ENCODE data around the gene ZNF236. TPM values are rescaled to one million over a fixed set of nuclear protein-coding genes. Genes with fewer than 3 reads are reported as not detected.

ZNF236 gene
- total and polyA plus RNA-seq, 2 of the 13 experiments (the other 11 are each of a cell fraction or from before 2014, with no cell fraction given) = 3.0 to 7.2 TPM

GRCh38 chr18:77001041-77001440, 178.7 kb downstream of the ZNF236 start:
- FAIRE-seq (no peak), DNase-seq (ENCODE audit: low spot score) (no peak), ATAC-seq (no peak)
- Histone ChIP-seq H3K4me3 (replicated peaks in 1 of 3; ENCODE audit: insufficient read depth in 1 of 3, low read depth in 2 of 3, low read length in 3 of 3) (no peak overlapping the region), H3K27ac (ENCODE audit: extremely low read length, insufficient read depth, low read length) (no peak overlapping the region), H4K20me1 (ENCODE audit: insufficient read depth, low read length) (no peaks in the 10 kb centered on the region), H3K36me3 (replicated peaks in 1 of 2; ENCODE audit: control insufficient read depth in 1 of 2, insufficient read depth in 2 of 2, low read length in 2 of 2) (no peaks in the 10 kb centered on the region), H3K4me2 (ENCODE audit: low read depth, low read length) (no peak overlapping the region), H3K9me3 (ENCODE audit: low read length) (no peaks in the 10 kb centered on the region), H2AFZ (ENCODE audit: low read length) (no peak overlapping the region), H3K9ac (ENCODE audit: insufficient read depth, low read depth, low read length) (no peak overlapping the region), H3K27me3 (ENCODE audit: control insufficient read depth in 1 of 2, insufficient read depth in 2 of 2, low read length in 2 of 2) (no peaks in the 10 kb centered on the region; a peak in 1 of 5 replicates), H3K79me2 (ENCODE audit: insufficient read depth, low read length) (no peaks in the 10 kb centered on the region), H3K4me1 (ENCODE audit: insufficient read depth, low read length) (peaks cover 12% of the 10 kb centered on the region)
- intact Hi-C loops (cut with micrococcal nuclease; ENCODE audit: unreplicated experiment) (loop anchor here (5.0 kb wide), 2 partner anchors 131 to 651 kb away; partner anchors contain the start of gene MBP), in situ Hi-C loops (cut with HindIII; ENCODE audit: extremely low pct_ligation_motif_present, low pct_unique_long_range_greater_than_20kb) (loop anchor here (5.0 kb wide), 1 partner anchor 51 kb away; no protein-coding TSS in a partner anchor)
- WGBS (ENCODE audit: low lambda C conversion rate) = 78% methylated on average over 16 of the region's 19 CpGs
- ChIA-PET POLR2A (no interaction called here), CTCF (ENCODE audit: low intra/inter-chr PET ratio, low total read pairs) (interaction anchor here (1.2 to 2.0 kb wide), 4 partner anchors 55 to 650 kb away, joined by 4 to 18 read pairs (median 12); no protein-coding TSS in a partner anchor)
- BruUV-seq (replicated peaks) = no TSS peak
- TF ChIP-seq RBAK (CRISPR knock-in tag; IDR thresholded peaks at IDR 0.05) (no peak), ZC3H13 (CRISPR knock-in tag; IDR thresholded peaks at IDR 0.05) (no peak), ARHGAP35 (CRISPR knock-in tag; IDR thresholded peaks at IDR 0.05; ENCODE audit: borderline replicate concordance) (no peak), BATF2 (CRISPR knock-in tag; IDR thresholded peaks at IDR 0.05) (no peak)

DNA sequence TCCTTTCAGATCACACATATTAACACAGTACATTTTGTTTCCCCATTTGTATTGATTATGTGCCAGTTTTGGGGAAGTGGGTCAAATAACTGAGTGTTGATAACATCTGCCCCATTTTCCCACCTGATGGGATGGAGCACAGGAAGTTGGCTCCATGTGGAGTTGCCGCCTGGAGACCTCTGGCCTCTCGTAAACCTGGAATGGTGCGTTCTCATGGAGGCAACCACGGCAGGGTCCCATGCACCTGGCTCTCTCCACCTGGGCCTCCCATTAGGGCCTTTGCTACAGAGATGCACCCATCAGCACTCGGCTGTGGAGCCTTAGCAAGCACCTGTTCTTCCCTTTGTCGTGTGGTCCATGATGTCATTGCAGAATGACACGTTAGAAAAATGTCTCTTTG, 179.6 kb downstream of the ZNF236 start:
- Histone ChIP-seq H3K79me2 (ENCODE audit: insufficient read depth, low read length) (no peaks in the 10 kb centered on the region), H3K4me2 (ENCODE audit: low read depth, low read length) (no peak overlapping the region), H3K9ac (ENCODE audit: insufficient read depth, low read depth, low read length) (no peak overlapping the region), H3K27ac (ENCODE audit: extremely low read length, insufficient read depth, low read length) (no peak overlapping the region), H4K20me1 (ENCODE audit: insufficient read depth, low read length) (no peaks in the 10 kb centered on the region), H3K27me3 (ENCODE audit: control insufficient read depth in 1 of 2, insufficient read depth in 2 of 2, low read length in 2 of 2) (no peaks in the 10 kb centered on the region; a peak in 1 of 5 replicates), H2AFZ (ENCODE audit: low read length) (no peak overlapping the region), H3K36me3 (replicated peaks in 1 of 2; ENCODE audit: control insufficient read depth in 1 of 2, insufficient read depth in 2 of 2, low read length in 2 of 2) (no peaks in the 10 kb centered on the region), H3K4me1 (ENCODE audit: insufficient read depth, low read length) (peaks cover 12% of the 10 kb centered on the region), H3K4me3 (replicated peaks in 1 of 3; ENCODE audit: insufficient read depth in 1 of 3, low read depth in 2 of 3, low read length in 3 of 3) (no peak overlapping the region), H3K9me3 (ENCODE audit: low read length) (no peaks in the 10 kb centered on the region)
- TF ChIP-seq, protein P1, sequence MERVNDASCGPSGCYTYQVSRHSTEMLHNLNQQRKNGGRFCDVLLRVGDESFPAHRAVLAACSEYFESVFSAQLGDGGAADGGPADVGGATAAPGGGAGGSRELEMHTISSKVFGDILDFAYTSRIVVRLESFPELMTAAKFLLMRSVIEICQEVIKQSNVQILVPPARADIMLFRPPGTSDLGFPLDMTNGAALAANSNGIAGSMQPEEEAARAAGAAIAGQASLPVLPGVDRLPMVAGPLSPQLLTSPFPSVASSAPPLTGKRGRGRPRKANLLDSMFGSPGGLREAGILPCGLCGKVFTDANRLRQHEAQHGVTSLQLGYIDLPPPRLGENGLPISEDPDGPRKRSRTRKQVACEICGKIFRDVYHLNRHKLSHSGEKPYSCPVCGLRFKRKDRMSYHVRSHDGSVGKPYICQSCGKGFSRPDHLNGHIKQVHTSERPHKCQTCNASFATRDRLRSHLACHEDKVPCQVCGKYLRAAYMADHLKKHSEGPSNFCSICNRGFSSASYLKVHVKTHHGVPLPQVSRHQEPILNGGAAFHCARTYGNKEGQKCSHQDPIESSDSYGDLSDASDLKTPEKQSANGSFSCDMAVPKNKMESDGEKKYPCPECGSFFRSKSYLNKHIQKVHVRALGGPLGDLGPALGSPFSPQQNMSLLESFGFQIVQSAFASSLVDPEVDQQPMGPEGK (CRISPR knock-in tag; IDR thresholded peaks at IDR 0.05) = no peak
- TF ChIP-seq ZNF121 (CRISPR knock-in tag; IDR thresholded peaks at IDR 0.05) (no peak), ATF7 (IDR thresholded peaks at IDR 0.05) (0 out of 2 replicates have a peak, but pooled peaks have one; percentile 13), ATF7 (CRISPR knock-in tag; IDR thresholded peaks at IDR 0.05) (no peak), KDM4B (CRISPR knock-in tag; IDR thresholded peaks at IDR 0.05) (no peak), ZBTB3 (CRISPR knock-in tag; IDR thresholded peaks at IDR 0.05; ENCODE audit: borderline replicate concordance, low read depth) (no peak)
- POLR2A ChIA-PET = no interaction called here
- no peak for FAIRE-seq
- CTCF ChIA-PET (ENCODE audit: low intra/inter-chr PET ratio, low total read pairs) = no interaction called here
- no peak for ATAC-seq
- DNase-seq (ENCODE audit: low spot score) = no peak
- WGBS (ENCODE audit: low lambda C conversion rate) = 73% methylated on average over 7 of the region's 7 CpGs
- in situ Hi-C loops (cut with HindIII; ENCODE audit: extremely low pct_ligation_motif_present, low pct_unique_long_range_greater_than_20kb) = loop anchor here (5.0 kb wide), 1 partner anchor 50 kb away; no protein-coding TSS in a partner anchor
- intact Hi-C loops (cut with micrococcal nuclease; ENCODE audit: unreplicated experiment) = loop anchor here (5.0 kb wide), 2 partner anchors 130 to 650 kb away; partner anchors contain the start of gene MBP
- BruUV-seq (replicated peaks) = no TSS peak
